Retinal pigment epithelial cell (primary cell): ENCODE results near the gene NMUR1.
A peak's percentile ranks its signal among the peaks of the same experiment; 100 is the strongest.

ENCODE experiments used
- DNase-seq: peaks from one replicate; pipeline ENCODE4 v3.0.0-alpha.2; 2010; ENCODE audit warnings: low read depth
- H3K4me3 ChIP-seq: 2 replicates; pipeline ENCODE4 v1.5.1; 2011; ENCODE audit warnings: mild to moderate bottlenecking, low read length, control low read depth, moderate library complexity
- CTCF ChIP-seq: conservative IDR thresholded peaks from 2 replicates; pipeline ENCODE4 v1.5.1; 2011; ENCODE audit warnings: low read depth, low read length, control low read depth, inconsistent platforms

NMUR1 gene

DNA sequence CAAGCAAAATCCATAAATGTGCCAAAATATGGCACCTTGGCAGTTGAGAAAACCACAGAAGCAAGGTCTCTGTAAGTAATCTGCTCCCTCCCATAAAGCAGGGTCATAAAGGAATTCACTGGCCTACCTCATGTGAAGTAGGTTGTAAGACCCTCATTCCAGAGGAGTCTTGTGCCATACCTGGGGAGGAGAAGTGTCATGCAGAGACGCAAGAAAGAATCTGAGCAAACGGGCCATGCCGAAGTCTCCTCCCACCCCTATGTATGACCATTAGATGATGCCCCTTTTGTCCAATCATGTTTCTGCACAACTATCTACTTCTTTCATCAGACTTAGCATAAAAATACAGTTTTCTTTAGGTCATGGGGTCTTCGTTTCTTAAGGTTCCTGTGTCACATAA lies 14.6 kb downstream of the NMUR1 start:
- no peak for TF ChIP-seq CTCF
- DNase-seq = no peak
- H3K4me3 ChIP-seq = no peak overlapping the region

DNA sequence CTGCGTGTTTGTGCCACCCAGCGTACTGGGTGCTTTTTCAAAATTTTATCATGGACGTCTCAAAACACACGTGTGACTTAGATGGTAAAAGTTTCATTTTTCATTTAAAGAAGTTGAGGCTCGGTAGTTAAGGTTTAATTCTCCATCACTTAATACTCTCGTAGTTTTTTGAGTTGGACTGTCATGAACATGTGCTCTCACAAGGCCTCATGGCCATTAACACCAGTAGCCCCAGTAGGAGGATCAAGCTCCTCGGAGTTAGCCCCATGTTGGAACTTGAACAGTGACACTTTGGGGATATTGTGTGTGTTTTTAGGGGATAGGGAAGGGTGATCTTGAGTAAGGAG lies 15.3 kb downstream of the NMUR1 start:
- peak overlapping the region; percentile 72 for H3K4me3 ChIP-seq
- DNase-seq = no peak
- TF ChIP-seq CTCF = no peak

DNA sequence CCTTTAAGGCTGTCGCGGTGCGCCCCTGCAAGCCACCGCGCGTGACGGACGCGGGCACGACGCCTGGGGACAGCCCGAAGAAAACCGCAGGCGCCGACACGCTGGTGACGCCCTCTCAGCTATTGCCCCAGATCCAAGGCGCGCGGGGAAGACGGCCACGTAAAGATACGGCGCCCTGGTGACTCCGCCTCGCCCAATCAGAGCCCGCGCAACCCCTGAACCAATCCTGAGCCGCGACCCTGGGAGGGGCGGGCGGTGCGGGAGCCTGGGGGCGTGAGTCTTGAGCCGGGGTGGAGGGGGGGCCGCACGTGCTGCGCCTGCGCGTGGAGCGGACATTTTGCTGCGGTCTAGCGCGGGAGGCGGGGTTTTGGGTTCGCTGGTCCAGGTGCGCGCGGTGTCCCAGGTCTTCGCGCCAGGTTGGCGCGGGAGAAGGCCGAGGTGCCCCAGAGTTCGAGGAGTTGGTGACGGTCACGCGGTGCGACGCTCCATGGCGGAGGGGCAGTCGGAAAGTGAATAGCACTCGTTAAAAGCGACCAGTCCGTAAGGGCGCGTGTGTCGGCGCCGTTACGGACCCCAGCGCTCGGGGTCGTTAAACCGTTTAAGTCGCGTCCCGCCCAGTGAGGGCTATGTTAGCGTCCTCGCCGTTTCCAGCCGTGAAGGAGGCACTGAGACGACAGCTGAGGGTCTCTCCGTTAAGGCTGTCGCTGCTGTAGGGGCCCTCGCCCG lies 15.9 kb downstream of the NMUR1 start:
- no peak for TF ChIP-seq CTCF
- DNase-seq = peak; percentile 85
- H3K4me3 ChIP-seq = peak overlapping the region; percentile 72

- TF ChIP-seq CTCF = no peak
- DNase-seq = no peak
- peak overlapping the region; percentile 62 for H3K4me3 ChIP-seq
Observed at GRCh38 chr2:231513746-231514224, 16.5 kb downstream of the NMUR1 start.

GRCh38 chr2:231512222-231512621 lies 18.0 kb downstream of the NMUR1 start:
- TF ChIP-seq CTCF = no peak
- DNase-seq = no peak
- no peak overlapping the region for H3K4me3 ChIP-seq

DNA sequence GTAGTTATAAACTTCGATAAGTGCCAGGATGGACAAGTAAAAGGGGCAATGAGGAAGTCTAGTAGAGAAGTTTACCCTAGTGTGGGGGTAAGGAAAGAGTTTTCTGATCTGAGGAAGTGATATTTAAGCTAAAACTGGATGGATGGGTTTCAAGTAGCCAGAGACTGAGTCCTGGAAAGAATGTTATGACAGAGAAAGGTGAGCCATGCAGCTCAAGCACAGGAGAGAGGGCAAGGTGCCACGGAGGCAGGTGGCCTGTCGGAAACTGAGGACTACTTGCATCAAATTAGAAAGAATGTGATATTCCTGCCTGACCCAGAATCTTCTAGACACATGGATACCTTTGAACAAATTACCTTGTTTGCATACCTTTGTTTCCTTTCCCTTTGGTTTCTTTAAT lies 26.5 kb downstream of the NMUR1 start:
- no peak for DNase-seq

More for the DNA sequence above, 26.5 kb downstream of the NMUR1 start:
- TF ChIP-seq CTCF = no peak
- no peak overlapping the region for H3K4me3 ChIP-seq
